Mesodermal cell (in vitro differentiated cells): ENCODE measurements around the gene SSTR3.
"Not testable (repeated sequence)": the region's sequence is repeated elsewhere in the genome, so short reads cannot be mapped to it uniquely, and the experiment has no call there.

Source experiments
- H3K27ac ChIP-seq: 2 replicates; pipeline ENCODE4 v1.7.0; 2013; ENCODE audit warnings: mild to moderate bottlenecking, low read depth, low read length, moderate library complexity; ENCODE audit not compliant: severe bottlenecking
- H3K36me3 ChIP-seq: 2 replicates; pipeline ENCODE4 v1.7.1; 2013; ENCODE audit warnings: mild to moderate bottlenecking, low read length, moderate library complexity; ENCODE audit not compliant: control insufficient read depth, insufficient read depth
- H3K4me1 ChIP-seq: one replicate; pipeline ENCODE4 v1.7.1; 2013; ENCODE audit warnings: mild to moderate bottlenecking, low read length; ENCODE audit not compliant: insufficient read depth, control insufficient read depth, poor library complexity, severe bottlenecking
- H3K4me3 ChIP-seq: 2 replicates; pipeline ENCODE4 v1.7.0; 2013; ENCODE audit warnings: low read length, control low read depth, mild to moderate bottlenecking; ENCODE audit not compliant: insufficient read depth, poor library complexity, severe bottlenecking; ENCODE audit errors: extremely low read depth
- H3K9me3 ChIP-seq: 2 replicates; pipeline ENCODE4 v1.7.1; 2013; ENCODE audit warnings: mild to moderate bottlenecking, low read length, moderate library complexity; ENCODE audit not compliant: control insufficient read depth
- WGBS, 2 experiments: methylation state at CpG; one replicate each; pipeline ENCODE4 v1.1.5; 2013; ENCODE audit warnings: missing lambda C conversion rate in 2 of 2; ENCODE audit not compliant: insufficient coverage in 2 of 2; 5-methylcytosine and 5-hydroxymethylcytosine counted together

SSTR3 gene

DNA sequence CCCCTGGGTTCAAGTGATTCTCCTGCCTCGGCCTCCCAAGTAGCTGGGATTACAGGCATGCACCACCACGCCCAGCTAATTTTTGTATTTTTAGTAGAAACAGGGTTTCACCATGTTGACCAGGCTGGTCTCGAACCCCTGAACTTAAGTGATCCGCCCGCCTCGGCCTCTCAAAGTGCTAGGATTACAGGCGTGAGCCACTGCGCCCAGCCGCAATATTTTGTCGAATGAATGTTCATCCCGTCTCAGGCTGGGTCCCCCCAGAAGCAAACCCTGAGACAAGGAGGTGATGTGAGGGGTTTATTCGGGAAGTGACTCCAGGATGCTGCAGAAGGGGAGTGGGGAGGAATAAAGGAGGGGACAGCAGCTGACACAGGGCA, 21.1 kb upstream of the SSTR3 start:
- 92 to 93% methylated on average over 11 to 12 of the region's 12 CpGs for WGBS, 2 experiments
- not testable (repeated sequence) for H3K4me3 ChIP-seq, H3K36me3 ChIP-seq, H3K27ac ChIP-seq, H3K9me3 ChIP-seq
- peaks cover 19% of the 10 kb centered on the region for H3K4me1 ChIP-seq

DNA sequence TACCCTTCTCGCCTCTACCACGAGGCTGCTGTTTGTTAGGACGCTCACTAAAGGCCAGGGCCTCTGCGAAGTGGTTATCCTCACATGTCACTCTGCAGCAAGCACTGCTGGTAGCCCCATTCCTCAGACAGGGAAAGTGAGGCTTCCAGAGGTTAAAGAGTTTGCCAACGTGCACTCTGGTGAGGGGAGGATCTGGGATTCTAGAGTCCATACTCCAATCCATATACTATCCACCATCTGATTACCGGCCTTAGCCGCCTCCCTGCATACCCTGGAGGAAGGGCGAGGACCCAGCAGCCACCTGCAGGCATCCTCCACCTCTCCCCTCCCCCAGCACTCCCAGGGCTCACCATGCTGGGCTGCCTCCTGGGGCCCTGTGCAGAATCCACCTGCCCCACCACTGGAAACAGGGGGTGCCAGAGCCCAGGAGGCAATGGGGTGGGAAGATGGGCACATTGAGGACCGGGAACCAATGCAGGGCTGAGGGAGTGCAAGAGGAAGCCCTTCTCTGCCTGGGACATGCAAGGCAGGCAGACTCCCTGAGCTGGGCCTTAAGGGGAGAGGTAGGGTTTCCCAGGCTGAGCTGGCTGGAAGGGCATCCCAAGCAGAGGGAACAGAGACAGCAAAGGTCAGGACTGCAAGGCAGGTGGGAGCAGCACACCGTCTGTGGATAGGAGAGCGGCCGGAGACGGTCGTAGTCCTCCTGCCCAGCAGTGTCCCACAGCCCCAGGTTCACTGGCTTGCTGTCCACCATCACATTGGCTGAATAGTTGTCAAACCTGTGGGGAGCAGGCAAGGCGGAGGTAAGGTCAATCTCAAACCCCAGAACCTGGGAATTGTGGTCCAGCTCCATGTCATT, 20.1 kb upstream of the SSTR3 start:
- 91 to 92% methylated on average over 14 of the region's 15 CpGs for WGBS, 2 experiments
- Histone ChIP-seq H3K36me3 (no peaks in the 10 kb centered on the region), H3K4me1 (peaks cover 21% of the 10 kb centered on the region), H3K9me3 (no peaks in the 10 kb centered on the region), H3K4me3 (no peak overlapping the region), H3K27ac (no peak overlapping the region)

- Histone ChIP-seq H3K27ac (no peak overlapping the region), H3K4me3 (no peak overlapping the region), H3K4me1 (peaks cover 21% of the 10 kb centered on the region), H3K36me3 (no peaks in the 10 kb centered on the region), H3K9me3 (no peaks in the 10 kb centered on the region)
- 86 to 94% methylated on average over 16 to 21 of the region's 21 CpGs for WGBS, 2 experiments
These were observed 19.3 kb upstream of the SSTR3 start for GRCh38 chr22:37231406-37232139.

- Histone ChIP-seq H3K4me3 (no peak overlapping the region), H3K9me3 (no peaks in the 10 kb centered on the region), H3K36me3 (no peaks in the 10 kb centered on the region), H3K4me1 (peaks cover 21% of the 10 kb centered on the region), H3K27ac (no peak overlapping the region)
- WGBS, 2 experiments: 87 to 95% methylated on average over 11 to 12 of the region's 14 CpGs
These were observed 18.6 kb upstream of the SSTR3 start for GRCh38 chr22:37230673-37231405.

DNA sequence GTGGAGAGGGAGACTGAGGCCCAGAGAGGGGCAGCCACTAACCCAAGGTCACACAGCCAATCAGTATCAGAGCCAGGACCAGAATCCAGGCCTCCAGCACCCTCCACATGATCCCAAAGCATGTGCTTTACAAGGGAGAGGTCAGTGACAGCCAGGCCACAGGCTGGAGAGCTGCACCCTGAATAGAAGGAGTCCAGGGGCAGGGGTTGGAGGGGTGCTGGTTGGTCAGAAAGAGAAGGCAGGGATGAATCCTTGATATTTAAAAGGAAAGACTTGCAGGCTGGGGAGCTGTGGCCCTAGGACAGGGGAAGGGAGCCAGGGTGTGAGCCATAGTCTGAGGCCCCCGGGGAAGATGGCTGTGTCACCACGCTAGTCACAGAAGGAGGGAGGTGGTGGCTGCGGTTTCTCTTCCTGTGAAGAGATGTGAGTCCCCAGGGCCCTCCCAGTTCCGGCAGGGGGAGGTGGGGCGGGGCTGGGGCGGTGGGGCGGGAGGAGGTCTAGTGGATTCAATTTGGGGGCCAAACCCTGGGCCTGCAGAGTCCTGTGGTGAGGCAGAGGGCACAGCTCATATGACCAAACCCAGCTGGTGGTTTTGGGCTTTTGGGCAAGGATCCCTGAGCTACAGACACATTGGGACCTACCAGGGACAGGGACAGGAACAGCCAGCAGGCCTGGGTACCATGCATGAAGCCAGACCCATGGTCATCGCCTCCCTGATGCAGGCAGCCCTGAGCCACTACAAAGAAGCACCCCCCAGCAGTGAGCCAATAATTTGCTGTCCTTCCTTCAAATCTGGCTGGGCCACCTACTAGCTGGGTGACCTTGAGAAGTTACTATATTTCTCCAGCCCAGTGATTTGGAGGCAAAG, 17.8 kb upstream of the SSTR3 start:
- Histone ChIP-seq H3K4me3 (no peak overlapping the region), H3K27ac (no peak overlapping the region), H3K36me3 (no peaks in the 10 kb centered on the region), H3K4me1 (peaks cover 21% of the 10 kb centered on the region), H3K9me3 (no peaks in the 10 kb centered on the region)
- 56 to 82% methylated on average over 3 to 4 of the region's 8 CpGs for WGBS, 2 experiments

- Histone ChIP-seq H3K27ac (no peak overlapping the region), H3K9me3 (no peaks in the 10 kb centered on the region), H3K4me3 (no peak overlapping the region), H3K36me3 (no peaks in the 10 kb centered on the region), H3K4me1 (peaks cover 21% of the 10 kb centered on the region)
- WGBS, 2 experiments: 79 to 88% methylated on average over 3 to 5 of the region's 7 CpGs
These were observed 16.9 kb upstream of the SSTR3 start for GRCh38 chr22:37229012-37229804.

- H3K9me3 ChIP-seq: no peaks in the 10 kb centered on the region
- H3K4me1 ChIP-seq: peaks cover 21% of the 10 kb centered on the region
- H3K27ac ChIP-seq: no peak overlapping the region
- WGBS, 2 experiments: 83 to 89% methylated on average over 12 to 19 of the region's 20 CpGs
- H3K36me3 ChIP-seq: no peaks in the 10 kb centered on the region
- no peak overlapping the region for H3K4me3 ChIP-seq
These were observed 16.1 kb upstream of the SSTR3 start for GRCh38 chr22:37228106-37229011.

DNA sequence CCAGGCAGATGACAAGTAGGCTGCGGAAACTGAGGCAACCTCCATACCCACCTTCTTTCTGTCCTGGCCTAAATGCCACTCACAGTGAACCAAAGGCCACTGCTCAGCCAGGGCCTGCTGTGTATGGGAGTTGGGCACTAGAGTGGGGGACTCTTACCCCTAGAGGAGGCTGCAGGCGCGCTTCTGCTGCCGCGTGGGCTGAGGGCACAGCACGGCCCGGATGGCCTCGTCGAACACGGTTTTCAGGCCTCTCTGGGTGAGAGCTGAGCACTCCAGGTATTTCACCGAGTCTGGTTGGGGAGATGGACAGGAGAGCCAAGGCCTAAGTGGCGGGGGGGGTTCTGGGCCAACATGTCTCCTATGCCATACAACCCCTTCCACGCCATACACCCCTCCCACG, 14.2 kb upstream of the SSTR3 start:
- H3K36me3 ChIP-seq: no peaks in the 10 kb centered on the region
- 95 to 100% methylated on average over 1 to 11 of the region's 14 CpGs for WGBS, 2 experiments
- H3K4me1 ChIP-seq: peaks cover 21% of the 10 kb centered on the region
- no peaks in the 10 kb centered on the region for H3K9me3 ChIP-seq
- no peak overlapping the region for H3K4me3 ChIP-seq
- H3K27ac ChIP-seq: no peak overlapping the region

DNA sequence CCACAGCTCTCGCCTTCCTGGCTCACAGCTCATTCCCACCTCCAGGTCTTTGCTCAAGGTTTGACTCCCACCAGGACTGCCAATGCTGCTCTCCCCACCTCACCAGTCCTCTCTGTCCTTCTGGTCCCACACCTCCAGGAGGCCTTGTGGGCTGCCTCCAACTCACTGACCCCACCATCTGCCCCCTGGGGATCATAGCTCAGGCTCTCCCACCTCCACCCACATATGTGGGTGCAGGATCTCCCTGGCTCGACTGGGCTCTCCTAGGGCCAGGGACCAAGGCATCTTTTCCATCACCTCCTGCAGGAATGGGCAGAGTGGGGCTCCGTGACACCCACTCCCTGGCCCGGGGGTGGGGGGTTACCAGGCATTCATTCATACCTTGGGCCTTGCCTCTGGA, 13.8 kb upstream of the SSTR3 start:
- no peaks in the 10 kb centered on the region for H3K36me3 ChIP-seq
- no peaks in the 10 kb centered on the region for H3K9me3 ChIP-seq
- H3K27ac ChIP-seq: no peak overlapping the region
- H3K4me1 ChIP-seq: peaks cover 21% of the 10 kb centered on the region
- no peak overlapping the region for H3K4me3 ChIP-seq
- 83 to 93% methylated on average over 1 to 4 of the region's 4 CpGs for WGBS, 2 experiments
